Measurements from ENCODE around the gene STH.

STH gene

DNA sequence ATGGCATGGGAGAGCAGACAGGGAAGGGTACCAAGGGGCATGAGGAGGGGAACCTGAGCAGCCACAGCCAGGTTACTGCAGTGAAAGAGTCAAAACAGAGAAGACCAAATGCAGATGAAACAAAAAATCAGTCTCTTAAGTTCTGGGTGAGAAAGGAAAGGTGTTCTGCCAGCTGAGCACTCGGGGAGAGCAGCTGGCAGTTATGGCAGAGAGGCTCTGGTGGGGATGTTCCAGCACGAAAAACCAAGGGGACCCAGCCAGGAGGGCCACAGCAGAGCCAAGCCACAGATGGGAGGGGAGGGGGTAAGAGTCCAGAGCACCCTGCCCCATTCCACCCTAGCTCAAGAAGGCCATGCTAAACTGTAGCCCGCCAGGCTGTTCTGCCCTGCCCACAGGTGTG lies 31.7 kb downstream of the STH start:
- H3K9me3 Mint-ChIP-seq = no peaks in the 10 kb centered on the region
- H3K4me3 Mint-ChIP-seq = no peak overlapping the region
- no peak for ATAC-seq
- H3K4me1 Mint-ChIP-seq = peaks cover 62% of the 10 kb centered on the region
- H3K27me3 Mint-ChIP-seq = no peaks in the 10 kb centered on the region
- H3K36me3 Mint-ChIP-seq = peaks cover 68% of the 10 kb centered on the region
- H3K27ac Mint-ChIP-seq = peak overlapping the region; percentile 97

DNA sequence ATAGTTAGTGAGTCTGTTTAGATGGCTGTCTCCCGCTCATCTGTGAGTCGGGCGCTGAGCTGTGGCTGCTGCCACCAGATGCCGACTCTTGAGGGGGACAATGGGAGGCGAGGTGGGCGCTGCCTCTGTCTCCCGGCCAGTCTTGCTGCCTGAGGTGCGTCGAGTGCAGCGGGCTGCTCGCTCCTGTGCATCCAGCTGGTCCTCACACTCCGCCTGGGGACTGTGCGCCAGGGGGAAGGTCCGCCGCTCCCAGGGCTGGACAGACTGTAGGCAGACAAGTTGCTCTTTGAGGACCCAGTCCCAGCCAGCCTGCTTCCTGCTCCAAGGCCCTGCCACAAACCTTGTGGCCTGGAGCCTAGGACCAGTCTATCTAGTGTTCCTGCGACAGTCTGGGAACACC lies 32.4 kb downstream of the STH start:
- Mint-ChIP-seq H3K4me1 (peaks cover 55% of the 10 kb centered on the region), H3K27me3 (no peaks in the 10 kb centered on the region), H3K27ac (peak overlapping the region; percentile 97), H3K36me3 (peaks cover 66% of the 10 kb centered on the region), H3K4me3 (no peak overlapping the region), H3K9me3 (no peaks in the 10 kb centered on the region)
- ATAC-seq = no peak

DNA sequence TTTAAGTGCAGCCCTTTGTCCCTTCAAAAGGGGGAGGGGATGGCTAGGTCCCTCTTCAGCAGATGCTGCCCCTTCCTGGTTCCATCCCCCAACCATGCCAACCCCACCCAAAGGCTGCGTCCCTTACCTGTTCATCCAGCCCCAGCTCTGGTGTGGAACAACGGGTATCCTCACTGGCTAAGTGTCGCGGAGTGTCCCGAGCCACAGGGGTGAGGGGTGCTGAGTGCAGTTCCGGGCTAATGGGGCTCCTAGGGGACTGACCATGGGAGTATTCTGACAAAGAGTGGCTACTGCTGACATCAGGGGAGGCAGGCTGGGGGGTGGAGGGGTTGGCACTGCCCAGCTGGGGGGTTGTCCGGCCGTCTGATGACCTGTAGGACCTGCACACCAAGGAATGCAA lies 32.9 kb downstream of the STH start:
- H3K4me3 Mint-ChIP-seq = no peak overlapping the region
- ATAC-seq = no peak
- H3K27me3 Mint-ChIP-seq = no peaks in the 10 kb centered on the region
- H3K27ac Mint-ChIP-seq = peak overlapping the region; percentile 88
- peaks cover 71% of the 10 kb centered on the region for H3K36me3 Mint-ChIP-seq
- no peaks in the 10 kb centered on the region for H3K9me3 Mint-ChIP-seq
- H3K4me1 Mint-ChIP-seq = peaks cover 51% of the 10 kb centered on the region

DNA sequence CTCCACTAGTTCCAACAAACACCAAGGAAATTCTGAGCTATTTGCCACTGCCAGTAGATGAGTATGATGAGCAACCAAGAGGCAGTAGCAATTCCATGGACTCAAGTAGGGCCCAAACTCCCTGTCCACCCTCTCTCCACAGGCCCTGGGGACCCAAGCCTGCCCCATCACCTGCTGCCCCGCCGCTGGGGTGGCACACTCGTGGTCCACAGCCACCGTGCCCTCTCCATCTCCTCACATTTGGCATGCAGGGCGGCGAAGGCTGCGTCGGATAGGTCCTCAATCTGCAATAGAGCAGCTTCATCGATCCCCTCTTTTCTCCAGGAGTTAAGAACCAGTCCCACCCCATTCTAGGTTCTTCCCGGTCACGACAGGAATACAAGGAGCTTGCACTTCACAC lies 33.9 kb downstream of the STH start:
- Mint-ChIP-seq H3K36me3 (peaks cover 78% of the 10 kb centered on the region), H3K27me3 (no peaks in the 10 kb centered on the region), H3K4me1 (peaks cover 41% of the 10 kb centered on the region), H3K4me3 (no peak overlapping the region), H3K9me3 (no peaks in the 10 kb centered on the region), H3K27ac (peak overlapping the region; percentile 88)
- no peak for ATAC-seq

DNA sequence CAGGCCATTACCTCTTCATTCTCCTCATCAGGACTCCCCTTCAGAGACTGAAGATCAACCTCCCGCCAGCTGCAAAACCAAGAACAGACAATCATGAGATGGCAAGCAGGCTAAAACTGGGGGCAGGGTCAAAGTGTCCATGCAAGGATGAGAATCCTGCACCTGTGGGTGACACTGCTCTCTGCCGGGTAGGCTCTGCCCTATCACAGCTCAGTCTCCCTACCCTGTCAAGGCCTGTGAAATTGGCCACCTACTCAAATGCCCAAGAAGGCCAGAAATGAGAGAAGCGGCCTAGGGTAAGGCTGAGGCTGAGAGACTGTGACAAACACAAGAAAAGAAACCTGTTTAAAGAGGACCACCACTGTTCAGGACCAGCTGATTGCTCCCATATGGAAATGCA lies 34.3 kb downstream of the STH start:
- Mint-ChIP-seq H3K27ac (peak overlapping the region; percentile 88), H3K9me3 (no peaks in the 10 kb centered on the region), H3K4me1 (peaks cover 36% of the 10 kb centered on the region), H3K27me3 (no peaks in the 10 kb centered on the region), H3K4me3 (no peak overlapping the region), H3K36me3 (peaks cover 82% of the 10 kb centered on the region)
- ATAC-seq = no peak

DNA sequence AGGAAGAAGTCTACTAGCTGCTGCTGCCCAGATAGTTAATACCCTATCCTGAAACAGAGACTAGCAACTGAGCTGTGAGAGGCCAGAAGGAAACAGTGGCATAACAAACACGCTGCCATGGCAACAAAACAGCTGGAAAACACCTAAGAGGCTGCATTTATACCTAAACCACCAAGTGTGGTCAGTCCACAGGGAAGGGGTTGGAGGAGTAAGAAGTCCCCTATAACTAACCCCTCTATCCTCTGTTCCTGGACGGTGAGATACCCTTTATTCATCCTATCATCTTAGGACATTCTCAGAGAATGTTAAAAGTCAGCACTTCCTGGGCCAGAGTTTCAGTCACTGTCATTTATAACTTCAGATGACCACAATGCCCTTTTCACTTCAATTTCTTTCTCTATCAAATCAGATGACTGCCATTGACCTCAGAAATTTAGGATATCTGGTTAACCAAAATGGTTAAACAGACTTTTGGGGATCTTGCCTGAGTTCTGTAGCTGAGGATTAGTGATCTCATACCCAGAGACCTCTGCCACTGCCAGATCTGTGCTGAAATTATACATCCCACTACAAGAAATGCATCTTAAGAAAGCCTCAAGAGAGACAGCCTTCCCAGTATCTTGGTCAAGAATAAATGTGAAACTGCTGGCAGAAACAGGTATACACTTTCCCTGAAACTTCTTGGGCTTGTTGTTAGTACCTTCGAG lies 36.2 kb downstream of the STH start:
- peak; percentile 85 for ATAC-seq
- Mint-ChIP-seq H3K9me3 (no peaks in the 10 kb centered on the region), H3K27me3 (no peaks in the 10 kb centered on the region), H3K4me1 (peaks cover 19% of the 10 kb centered on the region), H3K36me3 (peaks cover 79% of the 10 kb centered on the region), H3K27ac (peak overlapping the region; percentile 88), H3K4me3 (no peak overlapping the region)

DNA sequence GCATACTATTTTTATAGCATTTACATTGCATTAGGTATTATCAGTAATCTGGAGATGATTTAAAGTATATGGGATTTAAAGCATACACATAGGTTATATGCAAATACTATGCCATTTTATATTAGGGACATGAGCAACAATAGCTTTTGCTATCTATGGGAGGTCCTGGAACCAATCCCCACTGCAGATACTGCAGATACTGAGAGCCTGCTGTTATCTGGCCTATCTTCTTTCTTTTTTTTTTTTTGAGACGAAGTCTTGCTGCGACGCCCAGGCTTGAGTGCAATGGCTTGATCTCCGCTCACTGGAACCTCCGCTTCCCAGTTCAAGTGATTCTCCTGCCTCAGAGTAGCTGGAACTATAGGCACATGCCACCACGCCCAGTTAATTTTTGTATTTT lies 37.4 kb downstream of the STH start:
- peaks cover 78% of the 10 kb centered on the region for H3K36me3 Mint-ChIP-seq
- H3K27me3 Mint-ChIP-seq = no peaks in the 10 kb centered on the region
- H3K9me3 Mint-ChIP-seq = no peaks in the 10 kb centered on the region
- H3K4me3 Mint-ChIP-seq = no peak overlapping the region
- peaks cover 15% of the 10 kb centered on the region for H3K4me1 Mint-ChIP-seq
- H3K27ac Mint-ChIP-seq = peak overlapping the region; percentile 88
- ATAC-seq = no peak

DNA sequence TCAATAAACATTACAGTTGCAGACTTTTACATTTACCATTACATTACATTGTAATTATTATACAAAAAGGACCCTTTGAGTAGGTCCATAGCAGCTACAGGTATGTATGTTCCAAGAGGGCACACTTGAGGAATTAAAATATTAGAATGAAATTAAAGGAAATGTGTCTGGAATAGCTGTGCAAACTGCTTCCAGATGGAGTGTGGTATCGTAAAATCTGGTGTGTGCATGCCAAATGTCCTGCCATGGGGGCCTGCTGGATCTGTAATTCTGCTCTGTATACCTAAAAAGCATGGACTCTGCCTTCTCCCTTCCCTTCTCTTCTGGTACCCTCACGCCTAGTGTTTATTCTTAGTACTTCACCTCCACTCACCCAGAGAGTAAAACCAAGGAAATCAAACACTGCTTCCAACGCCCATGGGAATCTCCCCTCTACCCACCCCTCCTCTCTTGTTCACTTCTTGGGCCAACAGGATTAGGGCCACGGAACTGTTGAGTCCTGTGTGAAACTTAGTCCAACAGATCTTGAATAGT lies 38.7 kb downstream of the STH start:
- Mint-ChIP-seq H3K4me3 (no peak overlapping the region), H3K27me3 (no peaks in the 10 kb centered on the region), H3K9me3 (no peaks in the 10 kb centered on the region), H3K4me1 (peaks cover 15% of the 10 kb centered on the region), H3K27ac (peak overlapping the region; percentile 65), H3K36me3 (peaks cover 69% of the 10 kb centered on the region)
- no peak for ATAC-seq

DNA sequence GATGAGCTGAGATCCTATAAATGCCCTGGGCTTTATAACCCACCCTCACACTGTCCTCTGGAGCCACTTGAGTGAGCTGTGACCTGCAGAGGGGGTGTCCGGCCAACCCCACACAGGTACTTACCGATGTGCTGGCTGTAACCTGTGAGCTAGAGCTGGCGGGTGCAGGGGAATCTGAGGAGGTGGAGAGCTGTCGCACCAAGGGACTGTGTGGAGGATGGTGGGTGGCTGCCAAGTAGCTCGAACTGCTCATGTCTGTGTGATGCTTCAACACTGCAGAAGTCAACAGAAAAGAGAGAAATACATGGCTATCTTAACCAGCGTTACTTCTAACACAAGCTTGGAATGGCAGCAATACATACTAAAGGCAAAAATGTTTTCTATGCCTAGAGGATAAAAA lies 39.4 kb downstream of the STH start:
- Mint-ChIP-seq H3K4me3 (no peak overlapping the region), H3K9me3 (no peaks in the 10 kb centered on the region), H3K36me3 (peaks cover 64% of the 10 kb centered on the region), H3K4me1 (peaks cover 16% of the 10 kb centered on the region), H3K27ac (peak overlapping the region; percentile 65), H3K27me3 (no peaks in the 10 kb centered on the region)
- ATAC-seq = no peak

DNA sequence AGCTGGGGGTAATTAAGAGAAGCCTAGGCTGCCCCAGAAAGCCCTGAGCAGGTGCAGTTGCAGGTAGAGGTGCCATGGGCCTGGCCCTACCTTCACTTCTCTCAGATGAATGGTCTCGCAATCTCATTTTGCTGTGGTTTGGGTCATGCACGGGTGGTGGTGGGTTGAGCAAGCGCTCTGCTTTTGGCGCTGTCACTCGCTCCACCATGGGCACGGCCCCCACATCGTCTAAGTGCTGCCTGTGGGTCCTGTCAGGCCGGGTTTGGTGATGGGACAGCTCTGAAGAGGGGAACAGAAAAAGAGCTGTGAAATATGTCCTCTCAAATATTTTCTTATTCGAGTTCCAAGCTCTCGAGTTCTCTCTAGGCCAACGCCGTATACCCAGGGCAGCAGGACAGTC lies 39.9 kb downstream of the STH start:
- Mint-ChIP-seq H3K27me3 (no peaks in the 10 kb centered on the region), H3K36me3 (peaks cover 65% of the 10 kb centered on the region), H3K9me3 (no peaks in the 10 kb centered on the region), H3K4me1 (peaks cover 21% of the 10 kb centered on the region), H3K27ac (peak overlapping the region; percentile 65), H3K4me3 (no peak overlapping the region)
- ATAC-seq = no peak

DNA sequence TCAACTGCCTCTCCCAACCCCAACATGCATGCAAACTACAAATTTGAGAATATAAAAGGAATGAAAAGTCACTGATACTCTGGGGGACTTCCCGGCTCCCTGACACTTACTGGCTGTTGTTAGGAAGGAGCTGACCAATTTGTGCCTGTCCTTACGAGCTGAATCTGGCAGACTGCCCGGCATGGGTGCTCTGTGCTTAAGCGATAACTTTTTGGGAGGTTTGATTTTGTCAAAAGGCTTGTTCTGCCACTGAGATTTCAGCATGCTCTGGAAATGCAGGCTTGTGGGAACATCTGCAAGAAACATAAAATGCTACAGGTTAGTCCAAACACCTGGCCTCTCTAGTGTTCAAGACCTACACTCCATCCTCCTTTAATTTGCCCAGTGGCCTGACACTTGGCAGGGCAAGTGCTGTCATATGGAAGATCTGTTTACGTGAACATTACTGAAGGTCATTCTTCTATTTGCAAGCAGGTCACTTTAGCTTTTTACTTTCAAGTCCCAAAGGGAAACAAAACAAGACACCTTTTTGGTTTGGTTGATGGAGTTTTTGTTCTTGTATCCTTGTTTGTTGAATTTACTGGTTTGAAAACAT lies 40.6 kb downstream of the STH start:
- Mint-ChIP-seq H3K9me3 (no peaks in the 10 kb centered on the region), H3K4me3 (no peak overlapping the region), H3K27me3 (no peaks in the 10 kb centered on the region), H3K36me3 (peaks cover 65% of the 10 kb centered on the region), H3K4me1 (peaks cover 24% of the 10 kb centered on the region), H3K27ac (peak overlapping the region; percentile 59)
- no peak for ATAC-seq

DNA sequence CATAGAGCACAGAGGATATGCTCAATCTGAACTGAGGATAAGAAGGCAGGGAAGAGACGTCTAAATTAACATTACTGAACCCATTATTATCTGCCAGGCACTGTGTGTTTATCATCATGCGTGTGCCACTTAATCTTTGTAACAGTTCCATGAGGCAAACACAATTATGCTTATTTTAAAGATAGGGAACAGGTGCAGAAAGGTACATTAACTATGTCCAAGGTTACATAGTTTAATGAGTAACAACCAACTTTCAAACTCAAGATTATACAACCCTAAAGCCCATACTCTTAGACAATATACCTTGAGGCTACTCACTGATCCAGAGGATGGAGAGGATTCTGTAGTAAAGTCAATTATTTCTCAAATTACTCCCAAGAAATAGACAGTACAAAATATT lies 43.2 kb downstream of the STH start:
- Mint-ChIP-seq H3K27ac (peak overlapping the region; percentile 8), H3K9me3 (no peaks in the 10 kb centered on the region), H3K27me3 (no peaks in the 10 kb centered on the region), H3K4me1 (peaks cover 21% of the 10 kb centered on the region), H3K36me3 (peaks cover 66% of the 10 kb centered on the region), H3K4me3 (no peak overlapping the region)
- ATAC-seq = no peak

DNA sequence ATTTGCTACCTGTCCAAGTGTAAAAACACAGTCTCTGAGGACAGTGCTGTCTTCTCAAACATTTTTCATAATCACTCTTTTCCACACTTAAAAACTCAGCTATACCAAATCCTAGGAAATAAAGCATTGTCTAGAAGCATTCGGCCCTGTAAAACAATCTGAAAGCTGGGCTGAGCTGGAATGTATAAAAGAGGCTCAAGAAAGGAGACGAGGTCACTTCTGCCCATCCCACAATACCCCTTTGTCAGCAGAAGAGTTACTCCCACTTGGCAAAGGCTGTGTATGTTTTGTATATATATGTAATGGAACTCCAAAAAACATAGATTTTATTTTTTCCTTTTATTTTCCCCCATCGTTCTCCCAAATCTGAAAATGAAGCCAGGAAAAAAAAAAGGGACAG lies 43.9 kb downstream of the STH start:
- Mint-ChIP-seq H3K4me1 (peaks cover 21% of the 10 kb centered on the region), H3K27ac (no peak overlapping the region), H3K9me3 (no peaks in the 10 kb centered on the region), H3K36me3 (peaks cover 66% of the 10 kb centered on the region), H3K4me3 (no peak overlapping the region), H3K27me3 (no peaks in the 10 kb centered on the region)
- ATAC-seq = no peak

DNA sequence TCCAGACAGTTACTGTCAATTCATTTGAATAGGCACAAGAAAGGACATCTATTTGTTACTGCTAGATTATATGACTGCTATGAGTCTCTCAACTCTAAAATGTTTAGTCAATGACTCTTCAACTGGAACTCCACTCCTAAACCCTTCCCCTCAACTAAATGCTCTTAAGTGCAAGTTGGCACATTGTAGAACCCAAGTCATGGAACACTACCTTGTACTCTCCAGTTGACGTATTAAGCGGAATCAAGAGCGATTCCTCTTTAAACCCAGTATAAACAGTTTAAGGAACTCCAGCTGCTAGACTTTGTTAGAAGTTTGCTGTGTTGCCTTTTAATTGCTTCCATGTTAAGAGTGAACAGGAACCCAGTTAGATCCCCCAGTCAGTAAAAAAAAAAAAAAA lies 44.6 kb downstream of the STH start:
- Mint-ChIP-seq H3K27me3 (no peaks in the 10 kb centered on the region), H3K4me1 (peaks cover 21% of the 10 kb centered on the region), H3K9me3 (no peaks in the 10 kb centered on the region), H3K4me3 (no peak overlapping the region), H3K36me3 (peaks cover 65% of the 10 kb centered on the region), H3K27ac (peak overlapping the region; percentile 62)
- no peak for ATAC-seq

DNA sequence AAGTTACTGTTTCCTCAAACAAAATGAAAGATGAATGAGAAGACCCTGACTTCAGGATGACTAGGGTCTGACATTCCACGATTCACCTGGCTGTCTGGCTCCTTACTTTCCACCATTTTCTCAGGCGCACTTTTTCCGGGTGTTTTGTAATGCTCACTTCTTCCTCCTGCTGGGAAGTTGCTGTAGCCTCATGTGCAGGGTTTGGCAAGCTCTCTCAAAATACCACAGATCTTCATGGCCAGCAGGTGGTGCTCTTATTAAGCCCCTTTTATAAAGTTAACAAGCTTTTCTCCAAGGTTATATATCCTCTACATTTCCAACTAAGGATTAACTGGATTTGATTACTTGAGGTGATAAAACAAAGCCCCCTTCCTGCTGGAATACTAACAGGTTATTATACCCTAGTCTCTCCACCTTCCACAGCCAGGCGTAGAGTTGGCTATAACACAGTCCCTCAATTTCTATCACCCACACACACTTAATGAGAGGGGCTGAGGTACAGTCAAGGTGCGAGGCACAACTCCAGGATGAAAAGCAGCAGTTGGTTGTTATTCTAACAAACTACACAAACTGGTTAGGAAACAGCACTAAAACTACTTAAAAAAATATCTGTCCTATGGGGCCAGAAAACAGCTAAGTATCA lies 45.4 kb downstream of the STH start:
- H3K27me3 Mint-ChIP-seq = no peaks in the 10 kb centered on the region
- peaks cover 65% of the 10 kb centered on the region for H3K36me3 Mint-ChIP-seq
- H3K9me3 Mint-ChIP-seq = no peaks in the 10 kb centered on the region
- H3K4me3 Mint-ChIP-seq = no peak overlapping the region
- peaks cover 21% of the 10 kb centered on the region for H3K4me1 Mint-ChIP-seq
- peak overlapping the region; percentile 62 for H3K27ac Mint-ChIP-seq
- ATAC-seq = peak; percentile 51

DNA sequence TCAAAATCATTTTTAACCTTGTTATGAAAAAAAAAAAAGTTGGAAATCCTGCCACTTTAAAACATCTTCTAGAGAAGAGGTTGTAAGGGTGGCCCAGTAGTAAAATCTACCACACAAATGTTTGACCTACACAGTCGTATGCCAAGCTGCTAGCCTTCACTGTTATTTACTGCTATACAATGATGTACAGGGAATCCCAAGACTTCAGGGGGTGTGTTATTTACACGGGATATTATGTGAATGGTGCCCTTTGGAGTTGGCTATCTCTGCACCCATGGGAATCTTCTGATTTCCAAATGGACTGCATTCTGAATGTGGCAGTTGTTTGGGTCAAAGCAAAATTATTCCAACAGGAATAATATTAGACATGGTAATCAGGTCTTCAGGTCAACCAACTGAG lies 45.9 kb downstream of the STH start:
- H3K36me3 Mint-ChIP-seq = peaks cover 65% of the 10 kb centered on the region
- peaks cover 21% of the 10 kb centered on the region for H3K4me1 Mint-ChIP-seq
- H3K4me3 Mint-ChIP-seq = no peak overlapping the region
- no peak for ATAC-seq
- H3K27me3 Mint-ChIP-seq = no peaks in the 10 kb centered on the region
- H3K9me3 Mint-ChIP-seq = no peaks in the 10 kb centered on the region
- peak overlapping the region; percentile 62 for H3K27ac Mint-ChIP-seq
